PC-9 (cell line): ENCODE data around the gene UVSSA. TPM values are rescaled to one million over a fixed set of nuclear protein-coding genes. Genes with fewer than 3 reads are reported as not detected.

Experiments used
- BruUV-seq: library from RNA; stranded (reverse); fragments of 400-500 nt; replicated peaks from 2 replicates; lab custom pipeline; 2021; lab: Mats Ljungman, UMichigan
- CTCF ChIA-PET: fragments of 300-600 bp; sonication (Branson Sonifier 250); formaldehyde crosslinking; loops from one replicate; lab custom pipeline; 2022; ENCODE audit warnings: antibody characterized with exemption; lab: Charles Lee
- POLR2A ChIA-PET: fragments of 300-600 bp; sonication (Branson Sonifier 250); formaldehyde crosslinking; loops from one replicate; lab custom pipeline; 2022; ENCODE audit warnings: antibody characterized with exemption; ENCODE audit not compliant: unreplicated experiment; lab: Charles Lee
- DNase-seq, 2 experiments: peaks; one replicate each; pipeline versions ENCODE4 v3.0.0 to v3.0.0-alpha.2; 2015 to 2022; ENCODE audit warnings: mixed read lengths in 1 of 2
- H2AFZ ChIP-seq: fragments of 200-600 bp; sonication (generic); 2 replicates; pipeline ENCODE4 v1.8.1; 2017; ENCODE audit warnings: antibody characterized with exemption
- H3F3A ChIP-seq: fragments of 200-600 bp; sonication (generic); 2 replicates; pipeline ENCODE4 v1.8.1; 2017; ENCODE audit warnings: antibody characterized with exemption, mild to moderate bottlenecking, low read depth; ENCODE audit not compliant: insufficient read depth
- H3K27ac ChIP-seq: fragments of 200-600 bp; sonication (generic); 2 replicates; pipeline ENCODE4 v1.6.1; 2016; ENCODE audit warnings: mixed run types
- H3K27me3 ChIP-seq: fragments of 200-600 bp; sonication (generic); 2 replicates; pipeline ENCODE4 v1.6.1; 2016; ENCODE audit warnings: low read depth, mixed run types; ENCODE audit not compliant: insufficient read depth
- H3K36me3 ChIP-seq: fragments of 200-600 bp; sonication (generic); 2 replicates; pipeline ENCODE4 v1.6.1; 2016; ENCODE audit warnings: low read depth, mixed run types
- H3K4me1 ChIP-seq: fragments of 200-600 bp; sonication (generic); replicated peaks from 2 replicates; pipeline ENCODE4 v1.6.1; 2016; ENCODE audit warnings: mixed run types; ENCODE audit not compliant: insufficient read depth
- H3K4me2 ChIP-seq: fragments of 200-600 bp; sonication (generic); 2 replicates; pipeline ENCODE4 v1.6.1; 2017; ENCODE audit warnings: mixed run types
- H3K4me3 ChIP-seq: fragments of 200-600 bp; sonication (generic); 2 replicates; pipeline ENCODE4 v1.6.1; 2016; ENCODE audit warnings: mixed run types
- H3K79me2 ChIP-seq: fragments of 200-600 bp; sonication (generic); 2 replicates; pipeline ENCODE4 v1.6.1; 2017; ENCODE audit warnings: low read depth, mixed run types
- H3K9me2 ChIP-seq: fragments of 200-600 bp; sonication (generic); 2 replicates; pipeline ENCODE4 v1.8.1; 2017; ENCODE audit warnings: mild to moderate bottlenecking; ENCODE audit not compliant: insufficient read depth
- H3K9me3 ChIP-seq: fragments of 200-600 bp; sonication (generic); 2 replicates; pipeline ENCODE4 v1.8.1; 2016; ENCODE audit warnings: low read depth; ENCODE audit not compliant: insufficient read depth
- H4K20me1 ChIP-seq: fragments of 200-600 bp; sonication (generic); 2 replicates; pipeline ENCODE4 v1.8.1; 2017; ENCODE audit not compliant: insufficient read depth
- EZH2 ChIP-seq: fragments of 200-600 bp; sonication (generic); IDR thresholded peaks from 2 replicates; pipeline ENCODE4 v1.8.0; 2017; ENCODE audit warnings: antibody characterized with exemption, low read depth
- intact Hi-C: fragments of 100-400 bp; cut with micrococcal nuclease; formaldehyde crosslinking; loops from one replicate; pipeline ENCODE4 v1.10.0; 2022; ENCODE audit not compliant: unreplicated experiment
- total RNA-seq: library from RNA; stranded (reverse); gene quantifications from 2 replicates; pipeline ENCODE4 v1.2.3, GENCODE V29; 2021
- TF ChIP-seq, protein P1 (sequence below): fragments of 200-600 bp; sonication (generic); conservative IDR thresholded peaks from 2 replicates; pipeline ENCODE4 v1.6.1; 2017; ENCODE audit warnings: mixed run types, antibody characterized with exemption, mild to moderate bottlenecking, moderate library complexity

Gene UVSSA
- total RNA-seq, 1 experiment from 2014 or later, result 24.3 TPM

DNA sequence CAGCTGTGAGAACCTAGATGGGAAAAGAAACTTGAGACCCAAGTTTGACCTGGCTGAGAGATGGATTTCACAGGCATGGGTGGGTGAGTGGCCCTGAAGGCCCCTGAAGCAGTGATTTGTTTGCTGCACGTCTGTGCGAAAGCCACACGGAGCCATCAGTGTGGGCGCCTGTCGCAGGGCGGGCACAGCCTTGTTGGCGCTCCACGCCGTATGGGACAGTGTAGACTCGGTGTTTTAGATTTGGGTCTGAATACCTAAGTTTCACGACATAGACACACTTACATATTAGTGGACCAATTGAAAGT, 21.9 kb upstream of the UVSSA start:
- no peak overlapping the region for H3K4me3 ChIP-seq

GRCh38 chr4:1325681-1326635, 21.1 kb upstream of the UVSSA start:
- DNase-seq, result no peak

More for the DNA sequence above, 21.9 kb upstream of the UVSSA start:
- no TSS peak for BruUV-seq
- TF ChIP-seq, protein P1, sequence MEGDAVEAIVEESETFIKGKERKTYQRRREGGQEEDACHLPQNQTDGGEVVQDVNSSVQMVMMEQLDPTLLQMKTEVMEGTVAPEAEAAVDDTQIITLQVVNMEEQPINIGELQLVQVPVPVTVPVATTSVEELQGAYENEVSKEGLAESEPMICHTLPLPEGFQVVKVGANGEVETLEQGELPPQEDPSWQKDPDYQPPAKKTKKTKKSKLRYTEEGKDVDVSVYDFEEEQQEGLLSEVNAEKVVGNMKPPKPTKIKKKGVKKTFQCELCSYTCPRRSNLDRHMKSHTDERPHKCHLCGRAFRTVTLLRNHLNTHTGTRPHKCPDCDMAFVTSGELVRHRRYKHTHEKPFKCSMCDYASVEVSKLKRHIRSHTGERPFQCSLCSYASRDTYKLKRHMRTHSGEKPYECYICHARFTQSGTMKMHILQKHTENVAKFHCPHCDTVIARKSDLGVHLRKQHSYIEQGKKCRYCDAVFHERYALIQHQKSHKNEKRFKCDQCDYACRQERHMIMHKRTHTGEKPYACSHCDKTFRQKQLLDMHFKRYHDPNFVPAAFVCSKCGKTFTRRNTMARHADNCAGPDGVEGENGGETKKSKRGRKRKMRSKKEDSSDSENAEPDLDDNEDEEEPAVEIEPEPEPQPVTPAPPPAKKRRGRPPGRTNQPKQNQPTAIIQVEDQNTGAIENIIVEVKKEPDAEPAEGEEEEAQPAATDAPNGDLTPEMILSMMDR, result no peak
- no peak for TF ChIP-seq EZH2
- ChIA-PET CTCF (no interaction called here), POLR2A (no interaction called here)
- Histone ChIP-seq H3K36me3 (peaks cover 6% of the 10 kb centered on the region; the same call in 1 of the 2 replicates), H2AFZ (no peak overlapping the region), H3K9me2 (no peaks in the 10 kb centered on the region), H3K27ac (peak overlapping the region; percentile 39; the same call in 1 of the 2 replicates), H3K9me3 (no peaks in the 10 kb centered on the region), H3K4me2 (no peak overlapping the region), H4K20me1 (no peaks in the 10 kb centered on the region), H3K79me2 (0 out of 2 replicates have a peak, but pooled peaks cover 2% of the 10 kb centered on the region), H3F3A (peaks cover 54% of the 10 kb centered on the region), H3K27me3 (no peaks in the 10 kb centered on the region), H3K4me1 (peaks cover 32% of the 10 kb centered on the region)
- intact Hi-C loops, result loop anchor here (5.0 kb wide), 1 partner anchor 38 kb away; the partner anchor contains the start of gene MAEA
- no peak for DNase-seq

More at GRCh38 chr4:1325681-1326635, 21.1 kb upstream of the UVSSA start:
- Histone ChIP-seq H3K27ac (no peak overlapping the region), H2AFZ (no peak overlapping the region), H3K79me2 (peaks cover 7% of the 10 kb centered on the region), H4K20me1 (peaks cover 3% of the 10 kb centered on the region; the same call in 1 of the 2 replicates), H3K4me3 (no peak overlapping the region), H3K4me2 (no peak overlapping the region), H3K36me3 (peaks cover 6% of the 10 kb centered on the region; the same call in 1 of the 2 replicates), H3K4me1 (peaks cover 41% of the 10 kb centered on the region), H3K9me2 (no peaks in the 10 kb centered on the region), H3K27me3 (no peaks in the 10 kb centered on the region), H3F3A (peaks cover 62% of the 10 kb centered on the region), H3K9me3 (no peaks in the 10 kb centered on the region)
- ChIA-PET POLR2A (no interaction called here), CTCF (no interaction called here)
- intact Hi-C loops, result loop anchor here (5.0 kb wide), 1 partner anchor 39 kb away; the partner anchor contains the start of gene MAEA
- no TSS peak for BruUV-seq
- TF ChIP-seq EZH2, result no peak
- TF ChIP-seq, protein P1, result no peak
